Forelimb muscle (tissue), 1 donor: ENCODE measurements around the gene UCP3. TPM values are rescaled to one million over a fixed set of nuclear protein-coding genes. Genes with fewer than 3 reads are reported as not detected.

Experiments
- DNase-seq: peaks from one replicate; pipeline ENCODE4 v3.0.0-alpha.2; 2013; ENCODE audit warnings: low read depth
- polyA plus RNA-seq: library from polyadenylated mRNA; unstranded; fragments of 120-200 nt; gene quantifications from one replicate; pipeline ENCODE4 v1.2.1, GENCODE V29; 2013; ENCODE audit not compliant: insufficient read length

The UCP3 gene
- polyA plus RNA-seq, 1 donor, result 4.5 TPM

DNA sequence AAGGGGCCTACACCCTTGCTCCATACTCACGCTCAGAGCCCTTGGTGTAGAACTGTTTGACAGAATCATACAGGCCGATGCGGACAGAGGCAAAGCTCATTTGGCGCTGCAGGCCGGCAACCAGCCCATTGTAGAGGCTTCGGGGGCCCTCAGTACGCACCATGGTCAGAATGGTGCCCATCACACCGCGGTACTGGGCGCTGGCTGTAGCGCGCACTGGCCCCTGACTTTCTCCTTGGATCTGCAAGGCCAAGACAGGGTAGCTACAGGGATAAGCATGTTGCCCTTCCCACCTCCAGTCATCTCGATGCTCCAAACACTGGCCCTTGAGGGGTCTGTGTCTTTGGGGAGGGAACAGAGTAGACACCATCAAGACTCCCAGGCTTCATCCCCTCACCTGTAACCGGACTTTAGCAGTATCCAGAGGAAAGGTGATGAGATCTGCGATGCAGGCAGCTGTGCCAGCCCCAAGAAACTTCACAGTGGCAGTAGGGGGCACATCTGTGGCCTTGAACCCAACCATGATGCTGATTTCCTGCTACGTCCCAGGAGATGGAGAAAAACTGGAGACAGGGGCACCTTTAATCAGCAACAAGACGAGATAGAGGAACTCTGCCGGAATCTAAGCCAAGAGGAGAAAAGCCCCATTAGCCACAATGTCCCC lies 30.9 kb downstream of the UCP3 start:
- no peak for DNase-seq

DNA sequence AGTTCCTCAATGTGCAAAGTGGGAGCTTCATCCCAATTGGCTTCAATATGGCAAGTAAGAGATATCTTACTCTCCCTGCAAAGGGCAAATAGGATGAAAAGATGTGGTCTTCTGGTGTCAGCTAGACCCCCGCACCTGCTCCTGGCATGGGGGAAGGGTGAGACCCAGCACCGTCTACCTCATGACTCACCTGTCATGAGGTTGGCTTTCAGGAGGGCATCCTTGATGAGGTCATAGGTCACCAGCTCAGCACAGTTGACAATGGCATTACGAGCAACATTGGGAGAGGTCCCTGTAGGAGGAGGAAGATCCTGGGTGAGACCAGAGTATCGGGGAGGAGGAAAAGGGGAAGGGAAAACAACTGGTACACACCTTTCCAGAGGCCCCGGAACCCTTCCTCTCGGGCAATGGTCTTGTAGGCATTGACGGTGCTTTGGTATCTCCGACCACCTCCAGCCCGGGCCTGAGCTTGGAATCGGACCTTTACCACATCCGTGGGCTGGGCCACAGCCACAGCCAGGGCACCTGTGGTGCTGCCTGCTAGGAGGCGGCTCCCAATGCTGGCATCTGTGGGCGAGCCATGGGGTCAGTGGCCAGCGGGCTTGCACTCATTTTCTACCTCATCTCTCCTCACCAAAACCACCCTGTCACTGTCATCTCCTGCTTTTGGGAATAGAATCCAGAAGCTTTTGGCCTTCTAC lies 32.3 kb downstream of the UCP3 start:
- DNase-seq, result no peak

DNA sequence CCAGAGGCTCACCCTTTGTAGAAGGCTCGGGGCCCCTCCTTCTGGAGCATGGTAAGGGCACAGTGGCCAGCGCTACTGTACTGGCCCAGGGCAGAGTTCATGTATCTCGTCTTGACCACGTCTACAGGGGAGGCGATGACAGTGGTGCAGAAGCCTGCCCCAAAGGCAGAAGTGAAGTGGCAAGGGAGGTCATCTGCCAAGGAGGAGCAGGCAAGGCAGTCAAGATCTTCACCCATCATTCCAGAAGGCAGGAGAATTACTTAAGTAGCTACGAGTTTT lies 33.5 kb downstream of the UCP3 start:
- no peak for DNase-seq

DNA sequence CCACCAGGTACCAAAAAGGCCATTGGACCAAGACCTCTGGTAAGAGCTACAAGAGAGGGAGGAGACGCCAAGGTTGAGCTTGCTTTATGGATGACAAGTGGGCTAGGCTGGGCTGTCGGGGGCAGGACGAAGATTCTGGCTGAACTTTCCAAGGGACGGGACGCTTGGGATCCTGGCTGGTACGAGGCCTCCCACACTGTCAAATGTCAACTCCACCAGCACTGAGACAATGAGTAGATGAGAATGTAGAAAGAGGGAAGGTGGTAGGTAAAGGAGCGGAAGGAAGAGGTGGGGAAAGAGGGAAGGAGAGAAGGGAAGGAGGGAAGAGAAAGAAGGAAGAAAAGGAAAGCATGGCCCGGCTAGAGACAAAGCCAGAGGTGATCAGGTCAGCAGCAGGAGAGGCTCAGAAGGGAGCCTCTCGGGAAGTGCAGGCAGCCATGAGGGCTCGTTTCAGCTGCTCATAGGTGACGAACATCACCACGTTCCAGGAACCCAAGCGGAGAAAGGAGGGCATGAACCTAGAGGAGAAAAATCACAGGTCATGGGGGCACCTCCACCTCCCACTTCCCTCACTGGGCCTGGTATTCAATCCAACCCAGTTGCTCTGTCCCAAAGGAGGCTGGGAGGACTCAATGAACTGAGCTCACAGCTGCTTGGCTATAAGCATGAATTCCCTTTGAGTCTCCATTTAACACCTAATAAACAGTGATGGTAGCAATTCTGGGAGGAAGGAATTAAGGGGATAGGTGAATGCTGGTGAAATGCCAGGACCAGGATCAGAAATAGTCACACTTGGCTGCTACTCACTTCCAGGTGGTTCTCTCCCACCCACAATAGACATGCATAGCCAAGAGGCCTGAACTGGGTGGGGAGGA lies 34.0 kb downstream of the UCP3 start:
- DNase-seq, result no peak

DNA sequence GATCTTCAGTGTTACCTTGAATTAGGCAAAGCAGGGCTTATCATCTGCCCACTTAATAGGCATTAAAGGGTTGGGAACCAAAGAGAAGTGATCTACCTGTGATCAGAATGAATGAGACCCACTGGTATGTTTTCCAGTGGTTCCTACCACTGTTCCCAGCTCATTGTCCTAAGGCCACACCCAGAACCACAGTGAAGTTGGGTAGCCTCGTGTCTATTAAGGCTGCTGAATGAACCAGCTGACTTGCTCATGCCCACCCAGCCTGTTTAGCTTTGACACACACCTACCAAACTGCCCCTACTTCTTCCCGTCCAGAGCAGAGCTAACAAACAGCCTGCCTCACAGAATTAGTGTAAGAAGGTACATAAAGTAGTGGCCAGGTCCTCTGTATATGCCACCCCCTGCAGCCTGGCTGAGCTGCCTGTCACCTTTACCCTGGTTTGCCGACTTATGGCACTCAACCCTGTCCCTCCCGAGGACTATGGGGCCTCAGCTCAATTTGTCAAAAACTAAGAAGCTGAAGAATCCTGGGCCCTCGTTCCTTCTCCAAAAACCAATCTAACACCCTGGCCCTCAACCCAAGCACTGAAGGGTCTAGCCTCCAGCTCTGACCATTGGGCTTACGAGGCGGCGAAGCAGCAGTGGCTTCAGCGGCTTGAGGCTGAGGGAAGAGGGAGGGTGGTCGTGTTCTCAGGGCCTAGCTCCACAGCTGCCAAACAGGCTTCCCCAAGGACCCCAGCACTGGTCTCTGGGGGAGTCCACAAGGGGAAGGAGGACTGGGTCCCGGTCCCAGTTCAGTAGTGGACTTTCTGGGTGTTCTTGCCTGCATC lies 36.0 kb downstream of the UCP3 start:
- no peak for DNase-seq

DNA sequence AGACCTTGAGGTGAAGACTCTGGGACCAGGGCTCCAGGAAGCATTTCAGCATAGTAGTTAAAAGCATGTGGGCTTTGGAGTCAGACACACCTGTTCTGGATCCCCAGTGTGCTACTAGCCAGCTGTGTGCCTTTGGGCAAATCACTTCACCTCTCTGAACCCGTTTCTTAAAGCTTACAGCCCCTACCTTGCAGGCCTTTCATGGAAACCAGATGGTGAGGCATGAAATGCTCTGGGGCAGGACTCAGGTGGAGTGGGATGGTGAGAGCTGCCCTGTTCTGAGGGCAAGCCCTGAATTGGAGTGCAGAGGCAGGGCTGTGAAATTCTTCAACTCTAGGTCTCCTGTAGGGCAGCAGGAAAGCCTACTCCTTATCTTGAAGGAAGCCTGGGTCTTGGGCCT lies 36.7 kb downstream of the UCP3 start:
- no peak for DNase-seq

DNA sequence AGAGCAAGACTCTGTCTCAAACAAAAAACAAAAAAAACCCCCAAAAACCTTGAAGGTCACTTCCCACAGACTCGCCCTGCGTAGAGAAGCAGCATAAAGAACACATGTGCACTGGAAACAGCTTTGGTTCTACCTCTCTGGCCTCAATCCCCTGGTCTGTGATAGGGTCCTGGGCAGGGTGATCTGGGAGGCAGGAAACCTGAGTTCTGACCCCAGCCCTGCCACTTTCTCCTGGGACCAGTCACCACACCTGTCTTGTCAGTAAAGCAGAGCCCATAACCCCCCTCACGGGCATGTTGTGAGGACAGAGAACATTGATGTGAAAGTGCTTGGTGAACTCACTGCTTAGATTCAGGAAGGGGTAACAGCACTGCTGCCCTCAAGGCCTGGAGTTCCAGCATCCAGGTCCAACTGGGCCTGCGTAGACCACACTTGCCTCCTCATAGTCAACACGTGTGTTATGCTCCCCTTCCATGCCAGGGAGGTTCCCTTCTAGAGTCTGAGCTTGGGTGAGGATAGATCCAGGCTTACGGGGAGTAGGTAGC lies 37.6 kb downstream of the UCP3 start:
- no peak for DNase-seq

DNA sequence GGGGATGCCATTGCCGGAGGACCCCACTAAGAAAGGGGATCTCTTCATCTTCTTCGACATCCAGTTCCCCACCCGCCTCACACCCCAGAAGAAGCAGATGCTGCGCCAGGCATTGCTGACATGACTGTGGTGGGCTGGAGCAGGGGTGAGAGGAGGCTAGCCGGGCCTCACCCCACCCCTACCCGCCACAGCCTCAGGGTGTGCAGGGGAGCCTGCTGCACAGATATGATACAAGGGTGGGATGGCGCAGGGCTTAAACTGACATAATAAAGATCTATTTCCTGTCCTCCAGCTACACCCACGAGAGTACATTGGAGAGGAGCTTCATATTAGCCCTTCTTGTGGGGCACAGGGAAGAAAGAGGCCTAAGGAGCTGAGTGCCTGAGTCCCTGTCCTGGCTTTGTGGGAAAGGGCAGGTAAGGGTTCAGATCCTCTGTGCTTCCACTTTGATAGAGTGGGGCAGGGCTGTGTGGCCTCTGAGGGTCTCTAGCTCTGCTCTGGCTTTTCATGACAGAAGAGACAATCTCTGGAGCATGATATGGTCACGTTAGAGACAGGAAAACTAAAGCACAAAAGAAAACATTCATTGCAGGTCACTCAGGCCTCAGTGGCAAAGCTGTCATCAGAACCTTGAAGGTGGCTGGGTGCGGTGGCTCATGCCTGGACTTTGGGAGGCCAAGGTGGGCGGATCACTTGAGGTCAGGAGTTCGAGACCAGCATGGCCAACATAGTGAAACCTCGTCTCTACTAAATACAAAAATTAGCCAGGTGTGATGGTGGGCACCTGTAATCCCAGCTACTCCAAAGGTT lies 38.7 kb downstream of the UCP3 start:
- DNase-seq, result no peak

DNA sequence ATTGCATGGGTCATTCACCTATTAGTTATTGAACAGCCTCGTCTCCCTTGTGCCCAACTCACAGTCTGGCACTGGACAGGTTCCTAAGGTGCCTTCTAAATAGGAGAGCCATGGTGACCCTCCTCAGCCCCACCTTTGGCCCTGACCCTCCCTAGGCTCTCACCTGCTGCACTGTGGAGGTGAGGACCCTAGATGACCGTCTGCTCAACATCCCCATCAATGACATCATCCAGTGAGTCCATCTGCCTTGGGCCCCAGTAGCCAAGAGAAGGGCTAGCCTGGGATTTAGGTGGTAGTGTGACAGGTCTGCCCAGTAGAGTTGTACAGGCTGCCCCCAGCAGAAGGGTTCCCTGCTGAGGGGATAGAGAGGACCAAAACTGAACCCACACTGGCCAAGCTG lies 39.8 kb downstream of the UCP3 start:
- DNase-seq, result no peak

DNA sequence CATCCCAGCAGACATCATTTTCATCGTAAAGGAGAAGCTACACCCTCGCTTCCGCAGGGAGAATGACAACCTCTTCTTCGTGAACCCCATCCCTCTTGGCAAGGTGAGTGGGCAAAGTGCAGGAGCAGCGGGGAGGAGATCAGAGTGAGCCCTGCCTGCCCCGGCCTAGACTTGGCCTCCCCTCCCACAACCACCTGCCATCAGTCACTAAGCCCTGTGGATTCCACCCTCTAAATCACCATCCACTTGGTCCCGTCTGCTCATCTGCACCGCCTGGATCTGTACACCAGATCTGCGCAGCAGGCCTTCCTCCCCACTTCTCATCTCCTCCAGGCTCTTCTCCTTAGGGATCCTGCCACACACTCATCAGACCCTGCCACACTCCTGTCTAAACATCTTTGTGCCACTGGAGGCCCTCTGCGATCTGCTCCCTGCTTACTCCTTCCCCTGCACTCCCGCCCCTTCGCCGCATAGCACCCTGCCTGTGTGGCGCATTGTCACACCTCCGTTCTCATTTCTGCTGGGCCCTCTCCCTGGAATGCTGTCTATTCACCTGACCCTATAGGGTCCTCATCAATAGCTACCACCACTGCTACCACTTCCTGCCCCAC lies 40.4 kb downstream of the UCP3 start:
- no peak for DNase-seq

DNA sequence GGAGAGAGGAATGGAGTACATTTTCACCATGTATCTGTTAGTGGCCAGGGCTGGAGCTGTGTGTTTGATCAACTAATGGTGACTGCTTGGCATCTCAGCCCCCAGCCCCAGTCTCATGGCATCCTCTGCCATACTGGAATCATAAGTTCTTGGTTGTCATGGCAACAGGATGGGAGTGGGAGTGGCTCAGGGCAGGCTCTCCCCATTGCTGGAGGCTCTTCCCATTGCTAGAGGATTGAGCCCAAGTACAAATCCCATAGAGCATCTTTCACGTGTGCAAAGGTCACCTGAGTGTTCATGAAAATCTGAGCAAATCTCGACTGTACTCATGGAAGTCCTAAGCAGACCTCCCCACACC lies 43.1 kb downstream of the UCP3 start:
- no peak for DNase-seq

DNA sequence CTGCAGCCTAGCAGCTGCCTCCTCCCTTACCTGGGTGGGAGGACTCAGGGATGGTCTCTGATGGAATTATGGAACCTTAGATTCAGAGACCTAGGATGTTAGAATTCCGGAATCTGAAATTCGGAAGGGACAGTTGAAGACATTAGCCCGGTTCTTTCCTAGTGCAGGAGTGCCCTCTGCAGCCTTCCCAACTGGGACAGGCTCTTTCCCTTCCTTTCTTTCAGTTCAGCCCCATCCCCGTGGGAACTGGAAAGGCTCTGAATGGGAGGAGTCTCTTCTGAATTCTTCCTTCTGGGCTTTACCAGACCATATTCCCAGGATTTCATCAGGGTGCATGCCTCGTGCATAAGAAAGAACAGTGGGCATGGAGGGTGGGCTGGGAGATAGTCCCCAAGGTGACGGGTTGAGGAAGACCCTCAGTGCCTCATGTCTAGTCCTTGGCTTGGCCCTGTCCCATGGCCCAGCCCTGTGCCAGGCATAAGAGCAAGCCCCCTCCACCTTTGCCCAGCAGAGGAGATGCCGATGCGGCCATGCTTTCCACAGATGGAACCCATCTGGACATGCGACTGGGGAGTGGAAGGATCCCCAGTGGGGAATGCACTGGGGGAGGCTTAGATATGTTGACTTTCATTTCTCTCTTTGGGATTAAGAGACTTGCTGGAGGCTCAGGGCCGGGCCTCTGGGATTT lies 43.7 kb downstream of the UCP3 start:
- no peak for DNase-seq

DNA sequence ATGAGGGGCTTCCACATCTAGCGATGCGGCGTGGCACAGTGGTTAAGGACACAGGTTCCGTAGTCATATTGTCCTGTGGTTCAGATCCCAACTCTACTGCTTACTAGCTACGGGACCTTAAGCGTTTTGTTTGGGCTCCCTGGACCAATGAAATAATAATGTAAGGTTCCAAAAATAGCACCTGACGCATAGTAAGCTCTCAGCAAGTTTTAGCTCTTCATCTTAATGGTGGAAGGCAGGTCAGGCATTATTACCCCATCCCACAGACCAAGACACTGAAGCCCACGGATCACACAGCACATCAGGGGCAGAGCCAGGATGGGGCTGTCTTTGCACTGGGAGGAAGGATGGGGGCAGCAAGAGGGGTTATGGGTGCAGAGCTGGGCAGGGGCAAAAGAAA lies 45.0 kb downstream of the UCP3 start:
- no peak for DNase-seq

DNA sequence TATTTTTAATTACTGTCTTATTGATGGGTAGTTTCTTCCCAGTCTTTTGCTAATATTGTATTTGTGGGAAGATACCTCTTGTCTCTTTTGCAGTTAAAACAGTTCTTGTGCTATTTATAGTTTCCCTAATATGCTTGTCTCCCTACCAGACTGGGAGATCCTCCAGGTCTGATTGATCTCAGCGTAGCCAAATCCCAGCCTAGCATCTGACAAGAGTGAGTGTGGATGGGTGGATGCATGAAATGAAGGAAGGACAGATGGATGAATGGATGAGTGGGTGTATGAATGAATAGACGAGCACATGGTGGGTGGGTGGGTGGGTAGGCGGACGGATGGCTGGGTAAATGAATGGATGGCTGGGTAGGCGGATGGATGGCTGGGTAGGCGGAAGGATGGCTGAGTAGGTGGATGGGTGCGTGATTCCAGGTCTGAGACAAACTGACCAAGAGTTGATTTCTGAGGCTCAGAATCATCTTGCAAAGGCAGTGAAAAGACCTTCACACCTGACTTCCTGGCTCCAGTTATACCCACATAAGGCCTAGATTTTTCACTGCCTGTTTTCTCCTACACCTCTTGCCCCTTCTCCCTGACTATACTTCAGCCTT lies 46.7 kb downstream of the UCP3 start:
- DNase-seq, result no peak

DNA sequence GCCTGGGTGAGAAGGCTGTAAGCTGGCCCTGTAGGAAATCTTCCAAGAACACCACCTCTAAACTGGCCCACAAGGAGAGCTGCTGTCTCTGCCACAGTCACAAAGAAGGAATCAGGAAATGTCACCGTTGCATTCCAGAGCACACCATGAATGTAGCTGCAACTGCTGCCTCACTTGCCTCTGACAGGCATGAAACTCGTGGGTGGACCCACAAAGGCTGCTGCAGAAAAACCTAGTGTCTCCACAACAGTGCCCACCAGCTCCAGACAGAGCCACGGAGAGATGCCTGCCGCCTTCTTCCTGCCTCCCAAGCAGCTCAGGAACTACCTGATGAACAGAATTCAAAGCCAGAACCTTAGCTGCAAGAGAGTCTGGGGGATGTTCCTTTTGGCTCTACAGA lies 47.6 kb downstream of the UCP3 start:
- no peak for DNase-seq

DNA sequence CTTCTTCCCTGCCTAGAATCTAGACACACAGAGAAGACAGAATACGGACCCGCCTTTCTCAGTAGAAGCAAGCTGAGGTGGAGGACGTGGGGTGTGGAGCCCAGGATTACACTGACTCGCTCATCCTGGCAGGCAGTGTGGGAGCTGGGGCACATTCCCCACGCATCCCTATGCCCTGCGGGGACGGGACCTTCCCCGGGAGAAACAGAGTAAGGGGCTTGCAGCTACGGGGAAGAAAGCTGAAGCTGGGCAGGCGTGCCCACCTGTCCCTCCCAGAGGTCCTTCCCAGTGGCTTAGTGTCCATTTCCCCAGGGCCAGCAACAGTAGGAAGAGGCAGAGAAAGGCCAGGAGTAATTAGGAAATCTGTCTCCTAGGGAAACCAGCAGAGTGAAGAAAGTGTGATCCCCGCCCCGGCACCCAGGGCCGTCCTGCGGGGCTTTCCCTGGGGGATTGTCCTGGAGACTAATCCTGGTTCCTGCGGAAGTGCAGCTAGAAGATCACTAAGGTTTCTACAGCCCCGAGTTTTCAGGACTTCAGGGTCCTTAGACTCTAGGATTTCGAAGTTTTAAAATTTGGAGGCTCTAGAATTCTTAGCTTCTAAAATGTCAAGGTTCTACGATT lies 50.3 kb downstream of the UCP3 start:
- no peak for DNase-seq

DNA sequence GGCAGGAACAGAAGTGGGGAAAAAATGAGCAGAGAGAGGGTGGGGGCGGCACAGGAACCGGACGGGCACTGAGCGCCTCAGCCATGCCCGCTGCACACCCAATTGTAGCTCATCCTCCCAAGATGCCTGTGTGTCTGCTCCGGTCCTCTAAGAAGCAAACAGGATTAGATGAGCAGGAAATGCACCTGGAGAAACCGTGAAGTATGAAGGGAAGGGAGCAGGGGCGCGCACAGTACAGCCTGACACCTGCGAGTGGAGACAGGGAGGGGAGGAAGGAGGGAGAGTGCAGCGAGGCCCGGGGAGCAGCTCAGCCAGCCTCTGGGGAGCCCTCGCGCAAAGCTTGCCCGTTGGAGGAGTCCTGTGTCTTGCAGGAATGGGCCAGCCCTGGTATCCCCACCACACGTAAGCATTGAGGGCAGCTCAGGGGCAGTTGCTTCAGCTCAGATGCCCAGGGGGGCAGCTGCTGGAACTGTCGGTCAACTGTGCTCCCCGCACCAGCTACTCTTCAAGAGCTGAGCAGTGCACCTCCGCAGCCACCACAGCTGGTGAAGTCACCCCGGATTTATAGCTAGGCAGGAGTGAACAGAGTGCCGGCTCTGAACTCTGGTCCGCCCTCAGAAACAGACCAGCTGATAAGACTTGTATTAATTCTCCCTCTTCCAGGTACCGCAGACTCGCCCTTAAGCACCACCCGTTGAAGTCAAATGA lies 51.1 kb downstream of the UCP3 start:
- no peak for DNase-seq

DNA sequence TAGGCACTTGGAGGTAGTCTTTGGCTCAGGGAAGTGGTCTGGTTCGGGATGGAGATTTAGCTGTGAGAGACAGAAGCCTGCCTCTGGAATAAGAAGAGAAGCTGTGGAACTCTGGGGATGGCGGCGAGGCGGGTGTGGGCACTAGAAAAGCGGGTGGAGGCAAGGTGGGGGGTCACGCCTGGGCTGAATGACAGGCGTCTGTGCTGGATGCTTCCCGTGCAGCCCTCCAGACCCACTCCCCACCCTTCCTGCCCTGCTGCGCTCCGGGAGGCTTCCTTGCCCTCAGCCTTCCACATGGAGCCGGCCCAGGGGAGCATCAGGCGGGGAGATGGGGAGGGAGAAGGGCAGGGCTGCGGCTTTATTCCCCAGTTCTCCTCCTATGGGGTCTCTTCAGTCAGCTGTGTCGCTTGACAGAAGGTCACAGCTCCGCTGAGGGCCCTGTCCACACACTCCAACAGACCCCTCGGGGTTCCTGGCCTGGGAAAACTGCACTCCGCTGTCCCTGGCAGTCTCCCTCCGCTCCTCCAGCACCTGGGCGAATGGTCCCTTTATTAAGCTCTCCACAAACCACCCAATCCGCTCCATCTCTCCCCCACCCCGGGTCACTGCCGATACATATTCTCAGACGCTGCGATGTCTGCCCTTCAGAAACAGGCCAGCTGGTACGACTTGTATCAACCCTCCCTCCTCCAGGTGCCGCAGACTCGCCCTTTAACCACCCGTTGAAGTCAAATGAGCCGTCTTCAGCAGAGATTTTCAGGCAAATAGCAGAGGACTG lies 51.8 kb downstream of the UCP3 start:
- DNase-seq, result no peak
